GM12872 (cell line): ENCODE data around the gene GJB4.

Source experiments
- TF ChIP-seq, protein P1 (sequence below): IDR thresholded peaks from 3 replicates; pipeline ENCODE4 v1.5.1; 2011; ENCODE audit warnings: low read depth, mild to moderate bottlenecking, low read length, moderate library complexity; ENCODE audit not compliant: insufficient read depth

GJB4 gene

DNA sequence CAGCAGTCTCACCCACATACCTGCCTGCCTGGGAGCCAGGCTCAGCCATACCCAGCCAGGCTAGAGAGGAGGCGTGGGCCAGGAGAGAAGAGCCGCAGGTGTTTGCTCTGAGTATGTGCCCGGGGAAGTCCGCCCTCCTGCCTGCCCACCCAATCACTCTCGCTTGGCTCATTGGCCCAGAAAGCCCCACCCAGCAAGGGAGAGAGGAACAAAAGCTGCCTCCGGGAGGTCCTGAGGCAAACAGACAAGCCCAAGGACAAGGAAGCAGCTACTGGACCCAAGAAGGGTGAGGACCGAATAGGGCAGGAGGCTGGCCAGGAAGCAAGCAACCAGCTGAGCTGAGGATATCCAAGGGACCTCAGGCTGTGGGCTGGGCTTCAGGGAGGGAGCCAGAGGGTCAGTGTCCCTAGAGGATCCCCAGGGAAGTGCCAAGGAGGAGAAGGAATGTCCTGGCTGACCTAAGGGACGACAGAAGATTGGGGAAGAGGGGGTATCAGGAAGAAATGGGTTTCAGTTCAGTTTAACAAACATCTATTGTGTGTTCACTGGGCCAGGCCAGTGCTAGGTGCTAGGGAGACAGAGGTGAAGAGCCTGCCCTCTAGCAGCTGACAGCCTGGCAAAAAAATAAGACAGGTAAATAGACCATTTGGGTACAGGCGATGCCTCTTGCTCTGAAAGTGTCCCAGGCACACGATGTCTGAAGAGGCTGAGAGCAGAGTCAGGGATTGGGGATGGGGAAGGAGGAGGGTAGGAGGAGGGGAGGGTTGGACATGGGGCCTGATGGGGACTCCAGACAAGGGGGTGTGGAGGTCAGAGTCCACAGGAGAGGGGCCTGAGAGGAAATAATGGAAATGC, at the start of gene GJB4:
TSS of gene GJB4 (plus strand) at position 238 of the 855 bp plus-strand sequence. CDS start 1,515 bp downstream, outside the sequence.
- TF ChIP-seq, protein P1, sequence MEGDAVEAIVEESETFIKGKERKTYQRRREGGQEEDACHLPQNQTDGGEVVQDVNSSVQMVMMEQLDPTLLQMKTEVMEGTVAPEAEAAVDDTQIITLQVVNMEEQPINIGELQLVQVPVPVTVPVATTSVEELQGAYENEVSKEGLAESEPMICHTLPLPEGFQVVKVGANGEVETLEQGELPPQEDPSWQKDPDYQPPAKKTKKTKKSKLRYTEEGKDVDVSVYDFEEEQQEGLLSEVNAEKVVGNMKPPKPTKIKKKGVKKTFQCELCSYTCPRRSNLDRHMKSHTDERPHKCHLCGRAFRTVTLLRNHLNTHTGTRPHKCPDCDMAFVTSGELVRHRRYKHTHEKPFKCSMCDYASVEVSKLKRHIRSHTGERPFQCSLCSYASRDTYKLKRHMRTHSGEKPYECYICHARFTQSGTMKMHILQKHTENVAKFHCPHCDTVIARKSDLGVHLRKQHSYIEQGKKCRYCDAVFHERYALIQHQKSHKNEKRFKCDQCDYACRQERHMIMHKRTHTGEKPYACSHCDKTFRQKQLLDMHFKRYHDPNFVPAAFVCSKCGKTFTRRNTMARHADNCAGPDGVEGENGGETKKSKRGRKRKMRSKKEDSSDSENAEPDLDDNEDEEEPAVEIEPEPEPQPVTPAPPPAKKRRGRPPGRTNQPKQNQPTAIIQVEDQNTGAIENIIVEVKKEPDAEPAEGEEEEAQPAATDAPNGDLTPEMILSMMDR, result no peak

DNA sequence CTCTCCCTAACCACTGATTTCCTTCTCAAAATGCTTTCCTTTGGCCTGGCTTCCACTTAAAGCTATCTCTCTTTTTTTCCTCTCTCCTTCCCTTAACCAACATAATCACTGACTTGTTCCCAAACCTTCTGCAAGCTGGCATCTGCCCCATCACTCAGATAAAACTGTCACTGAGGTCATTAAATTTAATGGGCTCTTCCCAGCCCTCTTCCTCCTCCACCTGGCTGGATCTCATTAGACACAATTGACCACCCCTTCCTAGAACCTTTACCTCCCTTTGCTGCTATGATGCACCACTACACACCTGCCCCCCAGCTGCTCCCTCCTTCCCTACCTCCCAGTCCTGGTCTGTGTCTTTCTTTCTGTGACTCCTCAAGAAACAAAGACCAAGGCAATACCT, 48.7 kb upstream of the GJB4 start:
- TF ChIP-seq, protein P1, result no peak

DNA sequence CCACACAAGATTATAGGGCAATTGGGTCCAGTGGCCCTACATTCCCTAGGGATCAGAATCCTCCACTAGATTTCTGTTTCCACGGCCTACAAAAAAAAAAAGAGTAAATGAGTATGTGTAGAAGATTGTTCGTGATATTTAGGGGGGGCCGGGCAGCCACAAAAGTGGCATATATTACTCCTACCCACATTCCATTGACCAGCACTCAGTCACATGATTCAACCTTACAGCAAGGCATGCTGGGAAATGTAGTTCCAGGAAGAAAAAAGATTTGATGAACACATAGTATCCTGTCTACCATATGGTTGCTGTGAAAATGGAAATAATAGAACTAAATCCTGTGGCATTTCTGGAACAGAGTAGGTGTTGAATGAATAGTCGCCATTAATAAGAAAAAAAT, 48.1 kb upstream of the GJB4 start:
- TF ChIP-seq, protein P1, result no peak

DNA sequence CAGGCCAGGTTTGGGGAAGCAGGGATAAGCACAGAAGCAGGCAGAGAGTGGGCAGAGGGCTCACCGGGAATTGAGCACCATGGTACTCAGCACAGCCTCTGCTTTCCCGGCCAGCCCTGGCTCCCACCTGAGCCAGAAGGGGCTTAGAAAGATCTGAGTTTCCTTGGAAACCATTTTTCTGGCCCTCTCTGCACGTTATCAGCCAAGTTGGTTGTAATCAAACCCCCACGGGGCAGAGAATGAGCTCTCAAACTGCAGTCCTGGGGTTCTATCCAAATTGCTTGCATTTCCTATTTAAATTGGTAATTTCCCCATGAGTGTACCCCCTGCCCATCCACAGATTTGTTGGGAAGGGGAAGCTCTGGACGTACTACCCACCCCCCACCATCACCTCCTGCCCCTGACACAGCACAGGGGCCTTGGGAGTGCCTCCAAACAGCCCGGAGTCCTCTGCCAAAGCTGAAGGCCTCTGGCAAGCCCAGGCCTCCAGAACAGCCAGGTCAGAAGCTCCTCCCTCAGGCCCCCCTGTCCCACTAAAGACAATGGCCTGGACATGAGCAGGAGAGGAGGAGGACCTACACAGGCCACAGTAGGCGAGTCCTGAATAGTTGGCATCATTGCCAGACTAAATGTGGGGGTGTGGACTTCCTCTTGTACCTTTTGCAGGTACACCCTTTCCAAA, 47.4 kb upstream of the GJB4 start:
- TF ChIP-seq, protein P1, result no peak

DNA sequence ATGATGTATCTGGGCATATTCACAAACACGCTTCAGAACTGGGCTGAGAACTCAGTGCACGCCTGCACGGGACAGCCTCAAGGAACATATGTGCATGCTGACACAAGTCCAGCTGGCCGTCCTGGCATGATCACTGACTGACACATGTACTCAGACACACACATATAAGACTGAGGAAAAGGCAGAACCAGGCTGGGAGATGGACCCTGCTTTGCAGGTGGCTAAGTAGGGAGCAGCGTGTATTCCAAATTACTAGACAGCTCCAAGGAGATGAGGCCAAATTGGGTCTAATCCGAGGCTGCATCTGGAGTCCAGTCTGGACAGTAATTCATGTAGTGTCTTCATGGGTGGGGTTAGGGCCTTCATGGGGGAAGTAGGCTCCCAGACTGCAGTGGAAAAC, 46.1 kb upstream of the GJB4 start:
- TF ChIP-seq, protein P1, result no peak

DNA sequence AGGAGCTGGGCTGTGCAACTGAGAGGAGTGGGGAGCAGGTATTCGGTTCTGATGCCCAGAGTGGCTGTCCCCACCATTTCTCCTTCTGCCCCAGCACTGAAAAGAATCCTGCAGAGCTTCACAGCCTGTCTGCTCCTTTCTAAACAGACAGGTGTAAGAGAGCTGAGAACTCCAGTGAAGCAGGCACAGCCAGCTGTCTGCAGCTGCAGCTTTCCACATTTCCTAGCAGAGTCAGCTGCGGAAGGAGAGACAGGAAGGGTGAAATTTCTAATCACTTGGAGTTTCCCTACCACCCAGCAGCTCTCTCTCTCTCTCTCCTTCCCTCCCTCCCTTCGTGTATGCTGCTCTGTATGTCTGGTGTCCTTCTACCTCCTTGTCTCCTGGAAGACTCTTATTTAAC, 45.2 kb upstream of the GJB4 start:
- TF ChIP-seq, protein P1, result no peak

DNA sequence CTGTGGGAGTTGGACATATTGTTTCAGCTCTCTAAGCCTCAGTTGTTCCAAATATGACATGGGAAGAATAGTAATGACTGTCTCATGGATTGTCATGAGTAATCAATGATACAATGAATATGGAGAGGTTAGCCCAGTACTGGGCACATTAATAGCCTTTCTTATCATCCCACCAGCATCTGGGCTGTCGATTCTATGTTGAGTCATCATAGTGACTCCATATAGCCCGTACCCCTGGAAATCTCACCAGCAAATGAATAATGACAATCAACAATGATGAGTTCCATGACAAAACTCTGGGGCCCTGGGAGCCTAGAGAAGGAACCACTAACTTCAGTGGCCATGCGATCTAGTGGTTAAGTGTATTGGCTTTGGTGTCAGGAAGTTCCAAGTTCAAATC, 44.4 kb upstream of the GJB4 start:
- TF ChIP-seq, protein P1, result no peak
